NCI-H146 (cell line): ENCODE results near the gene RAC2.

Source experiments
- DNase-seq: peaks from one replicate; lab custom pipeline; 2025; lab: John Stamatoyannopoulos, UW

RAC2 gene

DNA sequence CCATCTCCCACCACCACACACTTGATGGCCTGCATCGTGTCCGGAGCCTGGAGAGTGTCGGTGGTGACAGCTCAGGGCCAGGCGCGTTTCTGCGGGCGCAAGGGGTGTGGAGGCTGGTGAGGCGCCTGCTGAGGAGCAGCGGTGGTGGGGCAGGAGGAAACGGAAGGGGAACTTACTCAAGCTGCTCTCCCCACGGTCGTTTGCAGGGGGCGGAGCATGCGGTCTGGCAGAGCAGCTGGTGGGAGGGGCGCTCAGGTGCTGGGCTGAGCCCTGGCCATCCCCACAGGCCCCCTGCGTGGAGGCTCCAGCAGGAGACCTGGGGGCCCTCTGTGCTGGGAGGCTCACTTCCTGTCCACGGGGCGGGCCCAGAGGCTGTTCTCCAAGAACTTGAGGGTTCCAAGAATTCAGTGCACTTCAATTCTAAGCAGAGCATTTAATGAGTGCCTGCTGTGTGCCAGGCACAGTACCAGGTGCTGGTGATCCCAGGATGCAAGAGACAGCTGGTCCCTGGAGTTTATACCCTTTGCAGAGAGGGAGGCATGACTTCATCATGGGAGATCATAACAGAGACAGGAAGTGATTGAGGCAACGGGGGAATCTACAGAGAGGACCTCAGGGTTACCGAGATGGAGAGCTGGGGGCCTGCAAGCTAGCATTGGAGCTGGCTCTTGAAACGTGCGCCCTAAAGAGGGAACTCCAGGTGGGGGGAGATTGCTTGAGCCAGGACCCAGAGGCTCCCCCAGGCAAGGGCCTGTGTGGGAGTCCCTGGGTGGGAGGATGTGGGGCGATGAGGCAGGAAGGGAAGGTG is at the start of gene RAC2:
TSS of gene RAC2 (minus strand) at position 156 of the 808 bp plus-strand sequence. CDS start at position 35, 121 bp downstream.
- no peak for DNase-seq

- no peak for DNase-seq
These were observed 49.1 kb upstream of the RAC2 start for GRCh38 chr22:37293172-37293571.

- no peak for DNase-seq
These were observed 48.6 kb upstream of the RAC2 start for GRCh38 chr22:37292641-37293040.

- DNase-seq: no peak
These were observed 47.7 kb upstream of the RAC2 start for GRCh38 chr22:37291559-37292298.

- no peak for DNase-seq
These were observed 46.7 kb upstream of the RAC2 start for GRCh38 chr22:37290737-37291136.

GRCh38 chr22:37289156-37289735 is 45.2 kb upstream of the RAC2 start:
- DNase-seq: no peak

GRCh38 chr22:37288521-37288920 is 44.5 kb upstream of the RAC2 start:
- no peak for DNase-seq

- DNase-seq: no peak
These were observed 43.5 kb upstream of the RAC2 start for GRCh38 chr22:37287550-37287951.

- DNase-seq: no peak
These were observed 41.9 kb upstream of the RAC2 start for GRCh38 chr22:37285937-37286336.

GRCh38 chr22:37284805-37285355 is 40.8 kb upstream of the RAC2 start:
- DNase-seq: no peak

DNA sequence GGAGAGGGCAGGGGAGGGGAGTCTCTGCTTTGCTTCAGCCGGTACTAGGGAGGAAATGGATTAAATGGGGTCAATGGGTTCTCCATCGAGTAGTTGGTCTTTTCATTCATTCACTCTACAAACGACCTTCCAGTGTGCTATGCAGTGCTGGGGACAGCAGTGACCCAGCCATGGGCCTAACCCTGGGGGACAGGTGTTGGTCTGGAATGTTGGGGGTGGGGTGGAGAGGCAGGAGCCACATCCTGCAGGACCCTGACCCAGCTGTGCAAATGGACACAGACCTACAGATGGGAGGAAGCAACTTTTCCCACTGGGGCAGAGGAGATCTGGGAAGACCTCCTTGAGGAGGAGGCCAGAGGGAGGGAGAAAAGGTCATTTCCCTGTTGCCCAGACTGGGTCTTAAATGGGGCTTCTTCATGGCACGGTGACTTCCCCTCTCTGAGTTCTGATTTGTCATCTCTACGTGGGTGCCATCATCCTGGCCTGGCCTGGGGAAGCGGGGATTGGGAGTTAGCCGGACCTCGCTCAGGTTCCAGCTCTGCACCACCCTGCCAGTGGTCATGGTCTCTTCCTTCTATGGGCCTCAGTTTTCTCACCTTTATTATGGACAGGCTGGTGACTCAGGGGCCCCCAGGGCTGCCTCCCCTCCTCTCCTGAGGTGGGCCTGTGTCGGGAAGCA is 40.2 kb upstream of the RAC2 start:
- DNase-seq: no peak

DNA sequence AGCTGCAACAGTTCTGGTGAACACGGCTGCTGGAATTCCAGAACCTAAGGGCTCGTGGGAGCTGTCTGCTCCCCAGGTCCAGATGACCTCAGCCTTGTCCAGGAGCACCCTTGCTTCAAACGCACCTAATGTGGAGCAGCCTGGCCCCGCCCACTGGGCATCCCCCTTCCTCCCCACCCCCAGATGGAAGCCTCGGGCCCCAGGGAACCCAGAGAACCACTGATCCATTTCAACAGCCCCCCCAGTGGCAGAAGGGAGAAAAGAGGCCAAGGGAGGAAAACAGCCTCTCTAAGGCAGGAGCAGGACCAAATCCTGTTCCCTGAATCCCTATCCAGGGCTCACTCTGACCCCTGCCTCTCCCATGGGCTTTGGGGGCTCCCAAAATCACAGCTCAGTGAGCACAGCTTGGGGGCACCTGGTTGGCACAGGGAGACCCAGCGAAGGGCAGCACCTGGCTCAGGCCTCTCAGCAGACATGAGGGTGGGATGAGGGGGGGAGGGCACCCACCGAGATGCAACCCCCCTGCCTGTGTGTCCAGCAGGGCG is 39.4 kb upstream of the RAC2 start:
- DNase-seq: no peak

DNA sequence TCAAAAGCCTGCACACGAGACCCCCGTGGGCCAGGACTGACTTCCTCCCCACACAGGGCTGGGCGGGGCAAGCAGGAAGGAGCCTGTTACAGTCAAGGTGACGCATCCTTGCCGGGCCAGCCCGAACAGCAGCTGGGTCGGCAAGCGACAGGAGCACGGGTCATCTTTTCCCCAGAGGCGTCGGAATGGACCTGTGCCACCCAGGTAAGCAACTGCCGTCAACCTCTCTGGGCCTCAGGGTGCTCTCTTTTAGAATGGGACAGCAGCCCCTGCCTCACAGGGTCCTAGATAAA is 38.3 kb upstream of the RAC2 start, which contains the start of gene CYTH4:
TSS of gene CYTH4 (plus strand) at position 124 of the 293 bp plus-strand sequence. CDS start at position 186, 62 bp downstream.
- DNase-seq: no peak

- DNase-seq: no peak
These were observed 37.7 kb upstream of the RAC2 start for GRCh38 chr22:37281646-37282384.

DNA sequence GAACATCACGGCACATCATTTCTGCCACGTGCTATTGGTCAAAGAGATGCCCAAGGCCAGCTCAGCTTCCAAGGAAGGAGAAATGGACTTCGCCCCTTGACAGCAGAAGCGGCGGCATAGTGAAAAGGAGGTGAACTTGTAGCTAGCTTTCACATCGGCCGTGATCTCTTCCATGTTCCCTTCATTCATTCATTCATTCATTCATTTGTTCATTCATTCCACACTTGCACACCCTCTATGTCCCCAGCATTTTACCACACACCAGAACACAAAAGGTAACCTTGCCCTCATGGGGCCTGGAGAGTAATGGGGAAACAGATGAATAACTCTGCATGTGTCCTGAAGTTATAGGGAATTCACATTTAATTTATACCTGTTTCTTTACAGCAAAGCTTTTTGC is 37.1 kb upstream of the RAC2 start:
- no peak for DNase-seq

DNA sequence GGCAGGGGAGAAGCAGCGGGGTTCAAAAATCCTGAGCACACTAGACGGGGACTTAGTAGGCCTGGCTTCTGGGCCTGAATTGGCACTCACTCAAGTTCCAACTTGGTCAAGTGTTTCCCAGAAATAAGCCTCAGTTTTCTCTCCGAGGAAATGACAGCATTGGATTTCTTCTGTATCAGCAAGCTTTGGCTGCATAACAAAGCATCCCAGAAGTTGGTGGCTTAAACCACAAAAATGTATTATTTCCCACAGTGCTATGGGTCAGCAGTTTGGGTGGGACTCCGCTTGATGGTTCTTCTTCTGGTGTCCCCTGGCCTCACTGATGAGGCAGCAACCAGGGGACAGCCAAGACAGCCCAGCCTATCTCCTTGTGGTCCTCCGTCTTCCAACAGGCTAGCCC is 36.6 kb upstream of the RAC2 start:
- no peak for DNase-seq

GRCh38 chr22:37279331-37280181 is 35.5 kb upstream of the RAC2 start:
- no peak for DNase-seq

DNA sequence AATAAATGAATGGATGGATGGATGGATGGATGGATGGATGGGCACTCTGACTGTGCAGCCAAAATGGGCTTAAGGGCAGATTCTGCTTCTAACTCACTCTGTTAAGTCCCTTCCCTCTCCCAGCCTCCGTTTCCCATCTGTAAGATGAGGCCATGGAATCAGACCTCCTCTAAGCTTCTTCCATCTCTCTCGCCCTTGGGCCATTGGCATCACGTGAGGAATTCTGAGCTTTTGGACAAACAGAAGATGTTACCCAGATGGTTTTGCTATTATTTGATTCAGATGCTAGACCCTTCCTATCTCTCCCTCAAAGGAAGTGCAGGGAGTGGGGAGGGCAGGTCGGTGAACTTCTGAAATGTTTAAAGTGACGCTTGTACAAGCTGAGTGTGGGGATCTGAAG is 34.2 kb upstream of the RAC2 start:
- no peak for DNase-seq

DNA sequence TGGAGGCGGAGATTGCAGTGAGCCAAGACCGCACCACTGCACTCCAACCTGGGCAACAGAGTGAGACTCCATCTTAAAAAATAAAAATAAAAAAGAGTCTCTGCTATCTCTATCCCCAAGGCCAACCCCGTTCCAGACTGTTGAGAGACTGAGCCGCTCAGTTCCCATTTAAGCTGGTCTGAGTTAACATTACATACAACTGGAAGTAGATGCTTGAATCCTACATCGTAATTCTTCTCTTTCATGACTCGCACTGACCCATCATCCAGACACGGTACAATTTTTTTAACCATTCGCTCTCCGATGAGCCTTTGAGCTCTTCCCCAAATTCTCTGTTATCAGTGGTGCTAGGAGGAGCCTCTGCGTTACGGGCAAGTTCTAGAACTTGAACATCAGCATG is 33.3 kb upstream of the RAC2 start:
- no peak for DNase-seq

- DNase-seq: no peak
These were observed 32.7 kb upstream of the RAC2 start for GRCh38 chr22:37276776-37277175.
